Caco-2 (cell line): Measurements from ENCODE around the gene RPRD2. TPM values are rescaled to one million over a fixed set of nuclear protein-coding genes. Genes with fewer than 3 reads are reported as not detected.

Experiments used
- BruUV-seq: library from RNA; stranded (reverse); fragments of 400-500 nt; replicated peaks from 2 replicates; lab custom pipeline; 2021; lab: Mats Ljungman, UMichigan
- CTCF ChIA-PET: fragments of 300-600 bp; sonication (Branson Sonifier 250); formaldehyde crosslinking; loops from one replicate; lab custom pipeline; 2022; ENCODE audit warnings: antibody characterized with exemption; lab: Charles Lee
- POLR2A ChIA-PET: fragments of 300-600 bp; sonication (Branson Sonifier 250); formaldehyde crosslinking; loops from one replicate; lab custom pipeline; 2022; ENCODE audit warnings: antibody characterized with exemption; lab: Charles Lee
- DNase-seq, 2 experiments: peaks; one replicate each; pipeline versions ENCODE4 v3.0.0 to v3.0.0-alpha.2; 2020 to 2022
- H3K27me3 ChIP-seq: replicated peaks from 2 replicates; pipeline ENCODE4 v1.6.0; 2011; ENCODE audit warnings: low read length; ENCODE audit not compliant: control insufficient read depth, insufficient read depth
- H3K36me3 ChIP-seq: 2 replicates; pipeline ENCODE4 v1.5.1; 2011; ENCODE audit warnings: low read length; ENCODE audit not compliant: control insufficient read depth, insufficient read depth
- H3K4me1 ChIP-seq: fragments of 250-450 bp; sonication (Bioruptor Pico); 2 replicates; pipeline ENCODE4 v1.5.1; 2020; ENCODE audit warnings: mild to moderate bottlenecking
- H3K4me3 ChIP-seq: 2 replicates; pipeline ENCODE4 v1.5.1; 2011; ENCODE audit warnings: low read depth, mild to moderate bottlenecking, control low read depth, low read length
- H3K9me3 ChIP-seq: fragments of 250-450 bp; sonication (Bioruptor Pico); 2 replicates; pipeline ENCODE4 v1.5.1; 2020; ENCODE audit warnings: mild to moderate bottlenecking, moderate library complexity
- H3K27ac Mint-ChIP-seq: one replicate; pipeline ENCODE4 v1.8.0; 2022; ENCODE audit warnings: mixed read lengths; ENCODE audit not compliant: unreplicated experiment
- H3K27me3 Mint-ChIP-seq: one replicate; pipeline ENCODE4 v1.8.0; 2022; ENCODE audit warnings: mixed read lengths; ENCODE audit not compliant: insufficient read depth, unreplicated experiment
- H3K36me3 Mint-ChIP-seq: one replicate; pipeline ENCODE4 v1.8.0; 2022; ENCODE audit warnings: mild to moderate bottlenecking, mixed read lengths; ENCODE audit not compliant: insufficient read depth, unreplicated experiment
- H3K4me1 Mint-ChIP-seq: one replicate; pipeline ENCODE4 v1.8.0; 2022; ENCODE audit warnings: low read depth, mixed read lengths; ENCODE audit not compliant: unreplicated experiment
- H3K4me3 Mint-ChIP-seq: one replicate; pipeline ENCODE4 v1.8.0; 2022; ENCODE audit warnings: mild to moderate bottlenecking, moderate library complexity, mixed read lengths; ENCODE audit not compliant: unreplicated experiment
- H3K9me3 Mint-ChIP-seq: one replicate; pipeline ENCODE4 v1.8.0; 2022; ENCODE audit warnings: mixed read lengths; ENCODE audit not compliant: unreplicated experiment
- intact Hi-C: fragments of 100-400 bp; cut with micrococcal nuclease; formaldehyde crosslinking; loops from one replicate; pipeline ENCODE4 v1.10.0; 2022; ENCODE audit not compliant: unreplicated experiment
- total RNA-seq: library from RNA; stranded (reverse); gene quantifications from 2 replicates; pipeline ENCODE4 v1.2.3, GENCODE V29; 2022
- TF ChIP-seq, protein P1 (sequence below), 2 experiments: fragments of 200-600 bp in 1 of 2; IDR thresholded peaks; 1 replicate in 1 of 2; 2 replicates in 1 of 2; pipeline versions ENCODE4 v1.5.1 to v1.8.0; 2011 to 2022; ENCODE audit warnings: antibody characterized with exemption in 1 of 2, control low read depth in 1 of 2, inconsistent platforms in 1 of 2, low read depth in 1 of 2, low read length in 1 of 2, mild to moderate bottlenecking in 1 of 2, moderate library complexity in 1 of 2; ENCODE audit not compliant: insufficient read depth in 1 of 2, severe bottlenecking in 1 of 2, unreplicated experiment in 1 of 2

Gene RPRD2
- total RNA-seq, 1 experiment from 2014 or later, result 24.3 TPM

DNA sequence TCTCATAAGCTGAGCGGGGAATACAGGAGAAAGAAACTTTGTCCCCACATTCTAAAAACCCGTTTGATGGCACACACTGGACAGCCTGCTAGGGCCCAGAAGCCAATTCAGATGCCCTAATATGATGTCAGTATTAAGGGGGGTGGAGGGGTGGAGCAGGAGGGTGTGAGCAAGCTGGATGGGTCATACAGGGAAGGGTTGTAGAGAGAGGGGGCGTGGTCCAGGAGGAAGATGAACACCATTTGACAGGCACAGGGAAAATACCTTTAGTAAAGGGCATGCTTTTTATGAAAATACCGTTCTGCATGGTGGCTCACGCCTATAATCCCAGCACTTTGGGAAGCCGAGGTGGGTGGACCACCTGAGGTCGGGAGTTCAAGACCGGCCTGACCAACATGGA lies 129.2 kb downstream of the RPRD2 start:
- Mint-ChIP-seq H3K4me3 (no peak overlapping the region), H3K9me3 (no peaks in the 10 kb centered on the region), H3K36me3 (peaks cover 39% of the 10 kb centered on the region), H3K4me1 (no peaks in the 10 kb centered on the region), H3K27ac (no peak overlapping the region), H3K27me3 (no peaks in the 10 kb centered on the region)
- H3K4me3 ChIP-seq, result no peak overlapping the region
- no peak for DNase-seq
- TF ChIP-seq, protein P1, sequence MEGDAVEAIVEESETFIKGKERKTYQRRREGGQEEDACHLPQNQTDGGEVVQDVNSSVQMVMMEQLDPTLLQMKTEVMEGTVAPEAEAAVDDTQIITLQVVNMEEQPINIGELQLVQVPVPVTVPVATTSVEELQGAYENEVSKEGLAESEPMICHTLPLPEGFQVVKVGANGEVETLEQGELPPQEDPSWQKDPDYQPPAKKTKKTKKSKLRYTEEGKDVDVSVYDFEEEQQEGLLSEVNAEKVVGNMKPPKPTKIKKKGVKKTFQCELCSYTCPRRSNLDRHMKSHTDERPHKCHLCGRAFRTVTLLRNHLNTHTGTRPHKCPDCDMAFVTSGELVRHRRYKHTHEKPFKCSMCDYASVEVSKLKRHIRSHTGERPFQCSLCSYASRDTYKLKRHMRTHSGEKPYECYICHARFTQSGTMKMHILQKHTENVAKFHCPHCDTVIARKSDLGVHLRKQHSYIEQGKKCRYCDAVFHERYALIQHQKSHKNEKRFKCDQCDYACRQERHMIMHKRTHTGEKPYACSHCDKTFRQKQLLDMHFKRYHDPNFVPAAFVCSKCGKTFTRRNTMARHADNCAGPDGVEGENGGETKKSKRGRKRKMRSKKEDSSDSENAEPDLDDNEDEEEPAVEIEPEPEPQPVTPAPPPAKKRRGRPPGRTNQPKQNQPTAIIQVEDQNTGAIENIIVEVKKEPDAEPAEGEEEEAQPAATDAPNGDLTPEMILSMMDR (IDR thresholded peaks at IDR 0.05; ENCODE audit: insufficient read depth in 1 of 2, low read depth in 1 of 2, low read length in 1 of 2, severe bottlenecking in 1 of 2, unreplicated experiment in 1 of 2), result no peak
- intact Hi-C loops, result no loop called here
- POLR2A ChIA-PET, result no interaction called here
- H3K9me3 ChIP-seq, result no peaks in the 10 kb centered on the region
- CTCF ChIA-PET, result interaction anchor here (0.6 to 0.7 kb wide), 2 partner anchors 45 to 219 kb away, joined by 3 to 6 read pairs; no protein-coding TSS in a partner anchor
- no peaks in the 10 kb centered on the region for H3K27me3 ChIP-seq
- H3K4me1 ChIP-seq, result no peaks in the 10 kb centered on the region
- H3K36me3 ChIP-seq, result no peaks in the 10 kb centered on the region
- BruUV-seq, result no TSS peak

DNA sequence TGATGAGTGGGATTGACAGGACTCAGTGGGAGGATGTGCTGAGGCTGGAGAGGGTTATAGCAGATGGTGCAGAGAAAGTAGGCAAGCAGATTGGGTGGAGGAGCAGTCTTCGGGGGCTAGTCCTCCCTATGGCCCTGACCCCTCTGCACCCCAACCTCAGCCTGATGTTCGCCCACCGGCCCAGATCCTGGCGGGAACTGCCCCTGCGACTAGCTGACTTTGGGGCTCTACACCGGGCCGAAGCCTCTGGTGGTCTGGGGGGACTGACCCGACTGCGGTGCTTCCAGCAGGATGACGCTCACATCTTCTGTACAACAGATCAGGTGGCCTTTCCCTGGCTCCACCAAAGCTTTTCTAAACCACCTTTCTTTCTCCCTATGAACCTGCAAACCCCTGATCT lies 134.4 kb downstream of the RPRD2 start:
- DNase-seq, result no peak
- no peaks in the 10 kb centered on the region for H3K9me3 Mint-ChIP-seq
- no peaks in the 10 kb centered on the region for H3K4me1 Mint-ChIP-seq
- ChIA-PET POLR2A (no interaction called here), CTCF (interaction anchor here (0.5 kb wide), 2 partner anchors 36 to 59 kb away, joined by 4 to 6 read pairs; no protein-coding TSS in a partner anchor)
- H3K36me3 Mint-ChIP-seq, result peaks cover 29% of the 10 kb centered on the region
- no peaks in the 10 kb centered on the region for H3K4me1 ChIP-seq
- H3K36me3 ChIP-seq, result no peaks in the 10 kb centered on the region; the same call in 1 of the 2 replicates
- H3K4me3 Mint-ChIP-seq, result no peak overlapping the region
- no peak overlapping the region for H3K27ac Mint-ChIP-seq
- no peak overlapping the region for H3K4me3 ChIP-seq
- intact Hi-C loops, result no loop called here
- TF ChIP-seq, protein P1 (IDR thresholded peaks at IDR 0.05; ENCODE audit: insufficient read depth in 1 of 2, low read depth in 1 of 2, low read length in 1 of 2, severe bottlenecking in 1 of 2, unreplicated experiment in 1 of 2), result no peak
- H3K27me3 ChIP-seq, result no peaks in the 10 kb centered on the region
- no peaks in the 10 kb centered on the region for H3K27me3 Mint-ChIP-seq
- BruUV-seq, result no TSS peak
- no peaks in the 10 kb centered on the region for H3K9me3 ChIP-seq

- Histone ChIP-seq H3K4me1 (0 out of 2 replicates have a peak, but pooled peaks cover 3% of the 10 kb centered on the region), H3K36me3 (no peaks in the 10 kb centered on the region), H3K27me3 (no peaks in the 10 kb centered on the region), H3K9me3 (no peaks in the 10 kb centered on the region), H3K4me3 (no peak overlapping the region)
- H3K4me3 Mint-ChIP-seq, result no peak overlapping the region
- CTCF ChIA-PET, result no interaction called here
- BruUV-seq, result no TSS peak
- no peaks in the 10 kb centered on the region for H3K9me3 Mint-ChIP-seq
- TF ChIP-seq, protein P1 (IDR thresholded peaks at IDR 0.05; ENCODE audit: insufficient read depth in 1 of 2, low read depth in 1 of 2, low read length in 1 of 2, severe bottlenecking in 1 of 2, unreplicated experiment in 1 of 2), result no peak
- H3K4me1 Mint-ChIP-seq, result no peaks in the 10 kb centered on the region
- peaks cover 15% of the 10 kb centered on the region for H3K36me3 Mint-ChIP-seq
- H3K27ac Mint-ChIP-seq, result no peak overlapping the region
- POLR2A ChIA-PET, result no interaction called here
- no peak for DNase-seq
- H3K27me3 Mint-ChIP-seq, result no peaks in the 10 kb centered on the region
- intact Hi-C loops, result no loop called here
Observed at GRCh38 chr1:150505431-150505830, 141.5 kb downstream of the RPRD2 start.
